Stimulated activated CD8-positive, alpha-beta memory T cell treated with anti-CD3 and anti-CD28 coated beads, Interleukin-7, amount 100 ng/mL, for 48 hours (primary cell): ENCODE measurements around the gene ADAMTS6.

Source experiments
- DNase-seq, 2 donors: peaks; one replicate each; pipeline ENCODE4 v3.0.0-alpha.2; 2020; ENCODE audit warnings: low read depth in 1 of 2; ENCODE audit errors: extremely low read depth in 1 of 2

Gene ADAMTS6

DNA sequence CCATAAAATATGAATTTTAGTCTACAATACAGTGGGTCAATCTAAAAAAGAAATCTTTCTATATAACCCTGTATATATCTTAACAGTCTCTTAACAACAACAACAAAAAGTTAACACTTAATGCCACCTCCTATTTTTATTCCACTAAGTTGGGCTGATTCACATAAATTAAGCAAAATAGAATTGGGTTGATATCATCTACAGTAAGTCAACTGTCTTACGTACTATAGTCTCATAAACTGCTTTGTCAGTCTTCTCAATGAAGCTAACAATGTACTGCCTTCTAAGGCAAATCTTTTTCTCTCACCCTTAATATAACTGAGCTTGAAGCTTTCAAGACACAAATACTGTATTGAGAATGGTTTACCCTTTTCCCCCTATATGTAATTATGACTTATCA, 185.7 kb downstream of the ADAMTS6 start:
- DNase-seq: no peak

DNA sequence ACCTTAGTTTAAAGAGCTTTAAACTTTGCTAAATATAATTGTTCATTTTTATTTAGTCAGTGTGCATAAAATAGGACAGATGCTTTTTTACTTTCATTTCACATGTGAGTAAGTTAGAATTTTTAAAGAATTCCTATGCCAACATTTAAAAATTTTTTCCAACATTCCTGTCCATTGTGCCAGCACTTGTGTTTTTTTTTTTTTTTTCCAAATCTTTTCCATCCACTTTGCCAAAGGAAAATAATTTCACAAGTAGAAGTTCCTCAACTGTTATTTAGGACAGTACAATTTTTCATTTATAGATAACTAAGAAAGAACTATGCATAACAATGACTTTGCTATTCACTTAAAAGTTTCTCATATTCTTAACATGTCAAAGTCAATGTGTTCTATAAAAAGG, 189.5 kb downstream of the ADAMTS6 start:
- DNase-seq: no peak

DNA sequence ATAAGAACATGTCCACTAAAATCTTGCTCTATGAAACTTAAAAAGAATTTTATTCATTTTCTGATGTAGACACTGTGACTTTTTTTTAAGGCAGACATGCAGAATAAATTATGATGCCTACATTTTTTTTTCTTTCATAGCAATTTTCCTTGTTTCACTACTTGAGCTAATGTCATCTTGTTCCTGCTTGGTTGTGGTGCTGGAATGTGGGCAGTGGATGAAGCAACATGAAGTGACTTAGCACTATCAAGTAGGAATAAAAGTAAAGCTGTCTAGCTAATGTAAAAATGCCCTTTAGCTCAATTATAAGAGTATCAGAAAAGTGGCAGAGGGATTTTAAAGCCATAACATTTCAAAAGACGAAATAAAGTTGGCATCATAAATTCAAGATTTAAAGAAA, 191.0 kb downstream of the ADAMTS6 start:
- DNase-seq: no peak

DNA sequence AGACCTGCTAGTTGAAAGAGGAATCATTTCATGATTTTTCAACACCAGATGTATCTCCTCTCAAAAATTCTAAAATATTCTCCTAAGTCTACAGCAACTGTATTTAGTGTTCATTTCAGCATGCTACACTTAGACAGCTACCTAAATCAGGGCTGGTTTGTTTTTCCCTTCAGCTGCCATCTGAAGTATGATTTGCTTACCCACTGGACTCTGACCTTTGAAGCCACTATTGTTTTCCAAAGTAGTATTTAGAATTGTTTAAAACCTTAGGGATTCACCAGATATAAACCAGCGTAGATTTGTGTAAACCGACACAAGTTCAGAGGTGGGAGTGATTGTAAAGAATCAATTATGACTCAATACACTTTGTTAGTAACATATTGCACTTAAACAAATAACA, 193.1 kb downstream of the ADAMTS6 start:
- DNase-seq: no peak

DNA sequence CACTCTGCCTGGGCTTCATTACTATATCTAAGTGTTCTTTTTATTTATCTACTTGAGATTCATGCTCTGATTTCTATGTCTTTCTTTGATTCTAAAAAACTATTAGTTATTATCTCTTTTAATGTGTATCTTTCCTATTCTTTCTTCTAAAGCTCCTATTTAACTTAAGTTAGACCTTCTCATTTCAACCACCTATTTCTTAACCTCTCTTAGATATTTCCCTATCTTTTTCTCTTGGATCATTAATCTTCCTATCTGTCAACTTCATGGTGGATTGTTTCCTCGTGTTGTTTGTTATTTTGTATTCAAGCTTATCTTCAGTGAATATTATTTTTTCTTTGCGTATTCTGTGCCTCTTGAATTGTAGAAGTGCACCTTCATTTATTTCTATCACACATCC, 202.1 kb downstream of the ADAMTS6 start:
- no peak for DNase-seq

DNA sequence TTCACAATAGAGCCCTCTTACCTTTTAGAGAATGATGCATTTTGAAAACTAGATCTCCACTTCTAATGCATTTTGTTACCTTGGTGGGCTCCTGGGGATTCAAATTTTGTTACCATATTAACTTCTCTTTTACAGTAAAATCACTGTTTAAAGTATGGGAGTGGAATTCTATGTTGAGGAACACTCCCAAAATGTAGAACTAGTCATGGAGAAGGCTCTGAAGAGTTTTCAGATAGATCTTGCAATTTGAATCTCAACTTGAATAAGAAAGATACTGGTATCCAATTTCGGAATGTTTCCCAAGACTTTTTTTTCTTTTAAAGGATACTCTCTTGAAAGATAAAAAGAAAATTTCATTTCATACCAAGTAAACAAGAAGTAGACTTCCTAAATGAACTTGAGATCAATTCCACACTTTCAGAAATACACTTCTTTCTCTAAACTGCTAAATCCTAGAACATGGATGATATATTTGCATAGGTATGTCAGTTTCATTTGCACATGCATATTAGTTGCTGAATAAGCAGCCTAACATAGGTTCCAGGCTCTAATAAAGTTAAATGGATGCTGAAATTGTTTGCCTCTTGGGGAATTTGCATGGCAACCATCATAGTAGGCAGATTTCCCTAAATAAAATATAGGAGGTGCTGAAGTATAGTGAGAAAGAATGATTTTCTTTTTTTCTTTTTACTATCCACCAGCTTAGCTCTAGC, 205.4 kb downstream of the ADAMTS6 start:
- DNase-seq: no peak

DNA sequence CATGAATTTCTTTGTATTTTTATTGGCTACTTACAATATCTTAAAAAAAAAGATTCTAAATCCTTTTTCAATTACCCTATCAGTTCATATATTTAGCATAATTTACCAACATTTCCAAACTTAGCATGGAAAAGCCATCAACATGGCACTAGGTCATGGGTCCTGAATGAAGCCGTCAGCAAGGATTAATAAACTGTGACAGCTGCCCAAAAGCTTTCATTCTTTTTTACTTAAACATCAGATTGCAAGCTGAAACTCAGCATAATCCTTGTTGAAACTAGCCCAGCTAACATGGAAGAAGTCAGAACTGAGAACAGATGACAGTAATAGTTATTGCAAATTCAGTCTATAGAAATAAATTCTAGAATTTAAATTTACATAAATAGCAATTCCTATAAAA, 209.8 kb downstream of the ADAMTS6 start:
- DNase-seq: no peak

GRCh38 chr5:65268525-65268924, 213.2 kb downstream of the ADAMTS6 start:
- DNase-seq: no peak

- no peak for DNase-seq
Observed at GRCh38 chr5:65264420-65264819, 217.3 kb downstream of the ADAMTS6 start.

GRCh38 chr5:65263321-65263720, 218.4 kb downstream of the ADAMTS6 start:
- DNase-seq: no peak

DNA sequence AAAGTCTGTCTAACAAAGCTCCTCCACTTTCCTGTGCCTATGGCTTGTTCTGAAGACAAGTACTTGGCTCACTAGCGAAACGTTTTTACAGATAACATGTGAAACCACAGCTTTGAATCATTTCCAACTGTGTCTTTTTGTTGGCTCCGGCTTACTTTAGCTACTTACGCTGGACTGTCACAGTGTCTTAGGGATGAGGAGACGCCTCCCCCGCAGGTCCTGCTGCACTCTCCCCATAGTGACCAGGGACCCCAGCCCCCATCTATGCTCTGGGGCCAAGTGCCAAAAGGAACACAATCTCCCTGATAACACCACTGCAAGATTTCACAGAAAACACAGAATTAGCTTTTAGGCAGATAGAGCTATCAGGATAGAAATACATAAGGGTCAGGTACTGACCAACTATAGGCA, 219.1 kb downstream of the ADAMTS6 start:
- no peak for DNase-seq

DNA sequence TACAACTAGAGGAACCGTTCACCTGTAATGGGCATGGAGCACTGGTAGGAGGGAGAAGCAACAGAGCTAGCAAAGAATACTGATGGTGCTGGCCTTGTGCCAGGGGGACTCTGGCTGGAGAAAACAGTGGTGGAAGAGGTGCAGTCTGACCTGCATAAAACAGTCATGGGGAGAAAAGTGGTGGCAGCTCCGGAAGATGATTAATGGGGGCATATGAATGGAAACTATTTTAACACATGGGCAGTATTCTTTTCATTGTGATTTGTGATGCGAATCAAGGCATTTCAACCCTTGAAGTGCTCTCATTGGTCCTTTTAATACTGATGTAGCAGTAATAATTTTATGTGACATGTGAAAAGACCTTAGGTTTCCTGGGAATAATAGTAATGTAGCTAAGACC, 219.6 kb downstream of the ADAMTS6 start:
- no peak for DNase-seq

DNA sequence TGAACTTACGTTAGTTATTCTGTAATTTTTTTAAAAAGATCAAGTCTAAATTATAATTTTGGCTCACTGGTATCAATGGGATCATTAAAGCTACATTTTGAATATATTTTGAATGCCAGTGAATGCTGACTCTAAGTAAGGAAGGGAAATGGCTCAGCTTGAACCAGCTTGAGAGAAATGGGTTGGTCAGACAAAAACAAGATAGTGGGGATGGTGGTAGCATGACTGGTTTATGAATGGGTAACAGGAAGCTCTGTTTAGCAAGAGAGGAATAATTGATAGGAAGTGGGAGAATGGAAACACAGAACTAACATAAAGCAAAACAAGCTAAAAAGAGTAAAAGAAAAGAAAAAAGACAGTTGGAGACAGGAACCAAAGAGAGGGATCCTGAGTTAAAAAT, 220.2 kb downstream of the ADAMTS6 start:
- no peak for DNase-seq

- no peak for DNase-seq
Observed at GRCh38 chr5:65255294-65255693, 226.4 kb downstream of the ADAMTS6 start.

GRCh38 chr5:65252977-65253376, 228.7 kb downstream of the ADAMTS6 start:
- DNase-seq: no peak

GRCh38 chr5:65248896-65249295, 232.8 kb downstream of the ADAMTS6 start:
- DNase-seq: no peak

- no peak for DNase-seq
Observed at GRCh38 chr5:65247594-65247993, 234.1 kb downstream of the ADAMTS6 start.

DNA sequence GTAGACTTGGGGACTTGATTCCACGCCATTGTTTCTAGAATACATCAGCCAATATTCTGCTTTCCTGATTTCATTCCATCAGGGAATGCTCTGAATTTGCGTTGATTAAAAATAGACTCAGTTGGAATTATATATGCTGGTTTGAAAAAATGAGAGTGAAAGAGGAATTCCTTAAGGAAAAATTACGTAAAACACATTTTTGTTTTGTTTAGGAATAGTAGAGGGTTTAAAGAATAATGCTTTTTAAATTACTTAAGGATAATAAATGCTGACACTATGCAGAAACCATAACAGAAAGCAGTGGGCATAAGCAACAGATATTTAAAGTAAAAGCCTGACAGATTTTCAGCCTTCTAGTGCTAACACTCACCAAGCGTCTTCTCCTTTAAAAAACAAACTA, 235.0 kb downstream of the ADAMTS6 start:
- DNase-seq: no peak

- DNase-seq: no peak
Observed at GRCh38 chr5:65244031-65244430, 237.7 kb downstream of the ADAMTS6 start.

DNA sequence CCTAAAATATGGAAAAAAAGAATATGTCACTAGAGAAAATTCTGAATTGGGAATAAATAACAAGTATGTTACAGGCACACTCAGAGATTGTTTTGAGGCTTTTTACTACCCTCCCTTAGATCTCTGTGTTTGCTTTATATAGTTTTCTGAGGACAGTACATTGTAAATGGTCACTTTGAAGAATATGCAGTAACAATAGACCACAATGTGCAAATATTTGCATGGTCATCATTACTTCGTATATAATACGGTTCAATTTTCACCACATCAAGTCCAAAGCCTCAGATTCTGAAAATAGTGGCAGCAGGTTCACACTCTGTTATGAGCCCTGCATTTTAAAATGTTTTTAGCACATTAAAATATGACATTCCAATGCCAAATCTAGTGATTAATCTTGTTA, 238.6 kb downstream of the ADAMTS6 start:
- DNase-seq: no peak

- DNase-seq: no peak
Observed at GRCh38 chr5:65229841-65230240, 251.9 kb downstream of the ADAMTS6 start.

- no peak for DNase-seq
Observed at GRCh38 chr5:65213921-65214525, 267.7 kb downstream of the ADAMTS6 start.

DNA sequence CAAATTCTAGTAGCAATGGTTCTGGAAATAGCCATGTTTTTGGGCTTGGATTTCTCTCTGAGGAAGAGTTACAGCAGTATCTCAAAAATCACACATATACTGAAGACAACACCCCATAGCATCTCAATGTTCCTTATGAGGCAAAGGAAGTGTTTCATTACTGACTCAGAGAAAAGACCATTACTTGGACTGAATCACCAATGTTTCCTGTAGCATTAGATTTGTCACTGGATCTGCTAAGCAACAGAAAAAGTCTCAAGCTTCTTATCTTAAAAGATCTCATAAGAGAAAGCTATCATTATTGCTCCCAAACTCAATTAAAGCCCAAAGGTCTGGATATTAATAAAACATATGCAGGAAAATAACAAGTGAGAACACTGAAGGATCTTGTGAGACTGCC, 272.4 kb downstream of the ADAMTS6 start:
- DNase-seq: no peak
